OCI-LY1 (cell line): Measurements from ENCODE around the gene TAGLN3.

Source experiments
- H2AFZ ChIP-seq: fragments of 200-600 bp; sonication (generic), shearing (Covaris generic); 2 replicates; pipeline ENCODE4 v1.6.0; 2014; ENCODE audit warnings: antibody characterized with exemption, mild to moderate bottlenecking, low read length
- H3F3A ChIP-seq: fragments of 200-600 bp; sonication (generic), shearing (Covaris generic); 2 replicates; pipeline ENCODE4 v1.6.0; 2014; ENCODE audit warnings: mild to moderate bottlenecking, antibody characterized with exemption, low read length, moderate library complexity; ENCODE audit not compliant: insufficient read depth
- H3K27ac ChIP-seq: fragments of 200-600 bp; sonication (generic); 2 replicates; pipeline ENCODE4 v1.5.1; 2014; ENCODE audit warnings: low read length, mixed run types, mild to moderate bottlenecking, low read depth; ENCODE audit not compliant: poor library complexity, severe bottlenecking
- H3K27me3 ChIP-seq: fragments of 200-600 bp; sonication (generic); 2 replicates; pipeline ENCODE4 v1.6.0; 2014; ENCODE audit warnings: antibody characterized with exemption, mild to moderate bottlenecking, low read length, moderate library complexity; ENCODE audit not compliant: insufficient read depth
- H3K36me3 ChIP-seq: fragments of 200-600 bp; sonication (generic); 2 replicates; pipeline ENCODE4 v1.6.1; 2014; ENCODE audit warnings: mild to moderate bottlenecking, antibody characterized with exemption, low read length, moderate library complexity, mixed read lengths; ENCODE audit not compliant: insufficient read depth
- H3K4me1 ChIP-seq: fragments of 200-600 bp; sonication (generic); 2 replicates; pipeline ENCODE4 v1.5.1; 2014; ENCODE audit warnings: mild to moderate bottlenecking, low read length, moderate library complexity; ENCODE audit not compliant: insufficient read depth, severe bottlenecking
- H3K4me2 ChIP-seq: fragments of 200-600 bp; sonication (generic), shearing (Covaris generic); 2 replicates; pipeline ENCODE4 v1.6.1; 2014; ENCODE audit warnings: low read length
- H3K4me3 ChIP-seq: fragments of 200-600 bp; sonication (generic); 2 replicates; pipeline ENCODE4 v1.5.1; 2014; ENCODE audit warnings: low read length, low read depth, mild to moderate bottlenecking, mixed read lengths; ENCODE audit not compliant: poor library complexity, severe bottlenecking
- H3K79me2 ChIP-seq: fragments of 200-600 bp; shearing (Covaris generic); 2 replicates; pipeline ENCODE4 v1.6.1; 2016; ENCODE audit warnings: mixed run types, low read length, mixed read lengths; ENCODE audit not compliant: insufficient read depth
- H3K9ac ChIP-seq: fragments of 200-600 bp; sonication (generic), shearing (Covaris generic); 2 replicates; pipeline ENCODE4 v1.6.1; 2014; ENCODE audit warnings: mild to moderate bottlenecking, low read length, mixed read lengths
- H3K9me2 ChIP-seq: fragments of 200-600 bp; sonication (generic), shearing (Covaris generic); 2 replicates; pipeline ENCODE4 v1.6.1; 2014; ENCODE audit warnings: low read depth, mild to moderate bottlenecking, low read length, mixed read lengths
- H3K9me3 ChIP-seq: fragments of 200-600 bp; shearing (Covaris generic); 2 replicates; pipeline ENCODE4 v1.6.1; 2014; ENCODE audit warnings: low read length, mixed read lengths
- H4K20me1 ChIP-seq: fragments of 200-600 bp; sonication (generic), shearing (Covaris generic); 2 replicates; pipeline ENCODE4 v1.6.0; 2016; ENCODE audit warnings: mild to moderate bottlenecking, low read length; ENCODE audit not compliant: insufficient read depth
- EZH2 ChIP-seq: fragments of 200-600 bp; sonication (generic), shearing (Covaris generic); IDR thresholded peaks from 2 replicates; pipeline ENCODE4 v1.8.0; 2017; ENCODE audit warnings: borderline replicate concordance, mixed run types, mild to moderate bottlenecking, antibody characterized with exemption, low read length, moderate library complexity, mixed read lengths
- TF ChIP-seq, protein P1 (sequence below): fragments of 200-600 bp; sonication (generic), shearing (Covaris generic); IDR thresholded peaks from 2 replicates; pipeline ENCODE4 v1.5.1; 2017; ENCODE audit warnings: mild to moderate bottlenecking, antibody characterized with exemption, low read length, moderate library complexity, mixed read lengths

The TAGLN3 gene

GRCh38 chr3:112018712-112019111 lies 20.0 kb downstream of the TAGLN3 start:
- Histone ChIP-seq H3K9me2 (no peaks in the 10 kb centered on the region), H4K20me1 (no peaks in the 10 kb centered on the region), H3K27me3 (no peaks in the 10 kb centered on the region; the same call in 1 of the 2 replicates), H2AFZ (no peak overlapping the region), H3K9ac (no peak overlapping the region), H3K4me3 (no peak overlapping the region), H3K27ac (no peak overlapping the region), H3K4me1 (no peaks in the 10 kb centered on the region), H3K4me2 (no peak overlapping the region), H3K79me2 (no peaks in the 10 kb centered on the region), H3K9me3 (no peaks in the 10 kb centered on the region), H3F3A (no peaks in the 10 kb centered on the region), H3K36me3 (no peaks in the 10 kb centered on the region)
- TF ChIP-seq, protein P1, sequence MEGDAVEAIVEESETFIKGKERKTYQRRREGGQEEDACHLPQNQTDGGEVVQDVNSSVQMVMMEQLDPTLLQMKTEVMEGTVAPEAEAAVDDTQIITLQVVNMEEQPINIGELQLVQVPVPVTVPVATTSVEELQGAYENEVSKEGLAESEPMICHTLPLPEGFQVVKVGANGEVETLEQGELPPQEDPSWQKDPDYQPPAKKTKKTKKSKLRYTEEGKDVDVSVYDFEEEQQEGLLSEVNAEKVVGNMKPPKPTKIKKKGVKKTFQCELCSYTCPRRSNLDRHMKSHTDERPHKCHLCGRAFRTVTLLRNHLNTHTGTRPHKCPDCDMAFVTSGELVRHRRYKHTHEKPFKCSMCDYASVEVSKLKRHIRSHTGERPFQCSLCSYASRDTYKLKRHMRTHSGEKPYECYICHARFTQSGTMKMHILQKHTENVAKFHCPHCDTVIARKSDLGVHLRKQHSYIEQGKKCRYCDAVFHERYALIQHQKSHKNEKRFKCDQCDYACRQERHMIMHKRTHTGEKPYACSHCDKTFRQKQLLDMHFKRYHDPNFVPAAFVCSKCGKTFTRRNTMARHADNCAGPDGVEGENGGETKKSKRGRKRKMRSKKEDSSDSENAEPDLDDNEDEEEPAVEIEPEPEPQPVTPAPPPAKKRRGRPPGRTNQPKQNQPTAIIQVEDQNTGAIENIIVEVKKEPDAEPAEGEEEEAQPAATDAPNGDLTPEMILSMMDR, result no peak
- TF ChIP-seq EZH2, result no peak

DNA sequence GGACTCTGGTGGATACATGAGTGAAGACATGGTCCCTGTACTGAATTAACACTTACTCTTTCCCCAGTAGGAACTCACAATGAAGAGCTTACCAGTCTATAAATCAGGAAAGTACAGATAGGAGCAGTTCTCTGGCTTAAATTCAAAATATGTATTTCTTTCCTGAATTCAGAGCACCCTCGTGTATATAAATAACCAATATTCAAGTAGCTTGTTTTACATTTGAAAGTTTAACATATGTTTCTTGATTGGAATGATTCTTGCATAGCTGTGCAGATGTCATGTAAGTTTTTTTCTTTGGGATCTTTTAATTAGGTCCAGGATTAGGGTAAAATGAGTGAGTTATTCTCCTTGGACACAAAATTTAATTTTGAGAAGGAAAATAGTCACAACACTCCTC lies 21.0 kb downstream of the TAGLN3 start:
- H3K4me2 ChIP-seq, result no peak overlapping the region
- no peaks in the 10 kb centered on the region for H3K9me3 ChIP-seq
- H2AFZ ChIP-seq, result no peak overlapping the region
- H3K36me3 ChIP-seq, result no peaks in the 10 kb centered on the region
- no peaks in the 10 kb centered on the region for H3F3A ChIP-seq
- no peaks in the 10 kb centered on the region for H3K9me2 ChIP-seq
- no peaks in the 10 kb centered on the region; the same call in 1 of the 2 replicates for H3K27me3 ChIP-seq
- H3K4me3 ChIP-seq, result no peak overlapping the region
- H3K9ac ChIP-seq, result no peak overlapping the region
- no peaks in the 10 kb centered on the region for H4K20me1 ChIP-seq
- H3K27ac ChIP-seq, result no peak overlapping the region
- no peaks in the 10 kb centered on the region for H3K79me2 ChIP-seq
- no peaks in the 10 kb centered on the region for H3K4me1 ChIP-seq
- TF ChIP-seq EZH2, result no peak
- TF ChIP-seq, protein P1, result no peak

- Histone ChIP-seq H3K9ac (no peak overlapping the region), H3K27me3 (no peaks in the 10 kb centered on the region; the same call in 1 of the 2 replicates), H3K9me3 (no peaks in the 10 kb centered on the region), H3F3A (no peaks in the 10 kb centered on the region), H3K4me2 (no peak overlapping the region), H3K27ac (no peak overlapping the region), H3K36me3 (no peaks in the 10 kb centered on the region), H3K9me2 (no peaks in the 10 kb centered on the region), H3K4me1 (no peaks in the 10 kb centered on the region), H3K79me2 (no peaks in the 10 kb centered on the region), H2AFZ (no peak overlapping the region), H3K4me3 (no peak overlapping the region), H4K20me1 (no peaks in the 10 kb centered on the region)
- TF ChIP-seq, protein P1, result no peak
- TF ChIP-seq EZH2, result no peak
Measured at GRCh38 chr3:112020674-112021085, 22.0 kb downstream of the TAGLN3 start.
